Gastroesophageal sphincter (tissue), 3 donors: ENCODE results near the gene SAMD8.

Source experiments
- POLR2A ChIP-seq, 2 donors: fragments of 450-650 bp; IDR thresholded peaks; one replicate each; pipeline ENCODE4 v1.6.1; 2017; ENCODE audit warnings: antibody characterized with exemption in 2 of 2, mild to moderate bottlenecking in 2 of 2, moderate library complexity in 1 of 2
- POLR2AphosphoS5 ChIP-seq: sonication (generic); formaldehyde crosslinking; IDR thresholded peaks from one replicate; pipeline ENCODE4 v1.6.1; 2017; ENCODE audit warnings: antibody characterized with exemption
- TF ChIP-seq, protein P1 (sequence below), 4 experiments: fragments of 200-600 bp in 2 of 4; fragments of 450-650 bp in 2 of 4; sonication (generic) in 1 of 4; IDR thresholded peaks; one replicate each; pipeline ENCODE4 v1.5.1; 2017 to 2019; ENCODE audit warnings: antibody characterized with exemption in 4 of 4, mild to moderate bottlenecking in 2 of 4, moderate library complexity in 2 of 4

DNA sequence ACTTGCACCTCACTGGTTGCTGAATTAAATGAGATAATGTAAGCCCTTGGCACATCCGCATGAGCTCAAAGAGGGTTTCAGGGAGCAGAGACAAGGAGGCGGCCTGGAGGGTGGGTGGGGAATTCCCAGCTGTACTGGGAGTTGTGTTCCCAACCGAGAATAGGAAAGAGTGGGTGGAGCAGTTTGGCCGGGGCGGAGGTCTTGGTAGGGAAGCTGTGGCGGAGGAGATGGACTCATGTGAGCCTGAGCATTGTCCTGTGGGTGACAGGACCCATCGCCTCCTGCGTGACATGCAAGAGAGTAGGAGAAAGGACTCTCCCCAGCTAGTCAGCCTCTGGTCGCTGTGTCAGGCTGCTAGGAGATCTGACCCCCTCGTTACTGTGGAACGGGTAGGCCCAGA, 41.0 kb upstream of the SAMD8 start:
- TF ChIP-seq, protein P1, sequence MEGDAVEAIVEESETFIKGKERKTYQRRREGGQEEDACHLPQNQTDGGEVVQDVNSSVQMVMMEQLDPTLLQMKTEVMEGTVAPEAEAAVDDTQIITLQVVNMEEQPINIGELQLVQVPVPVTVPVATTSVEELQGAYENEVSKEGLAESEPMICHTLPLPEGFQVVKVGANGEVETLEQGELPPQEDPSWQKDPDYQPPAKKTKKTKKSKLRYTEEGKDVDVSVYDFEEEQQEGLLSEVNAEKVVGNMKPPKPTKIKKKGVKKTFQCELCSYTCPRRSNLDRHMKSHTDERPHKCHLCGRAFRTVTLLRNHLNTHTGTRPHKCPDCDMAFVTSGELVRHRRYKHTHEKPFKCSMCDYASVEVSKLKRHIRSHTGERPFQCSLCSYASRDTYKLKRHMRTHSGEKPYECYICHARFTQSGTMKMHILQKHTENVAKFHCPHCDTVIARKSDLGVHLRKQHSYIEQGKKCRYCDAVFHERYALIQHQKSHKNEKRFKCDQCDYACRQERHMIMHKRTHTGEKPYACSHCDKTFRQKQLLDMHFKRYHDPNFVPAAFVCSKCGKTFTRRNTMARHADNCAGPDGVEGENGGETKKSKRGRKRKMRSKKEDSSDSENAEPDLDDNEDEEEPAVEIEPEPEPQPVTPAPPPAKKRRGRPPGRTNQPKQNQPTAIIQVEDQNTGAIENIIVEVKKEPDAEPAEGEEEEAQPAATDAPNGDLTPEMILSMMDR (IDR thresholded peaks at IDR 0.05): no peak
- TF ChIP-seq POLR2AphosphoS5 (no peak), POLR2A (IDR thresholded peaks at IDR 0.05) (no peak)
